ENCODE results near the gene LIX1L. TPM values are rescaled to one million over a fixed set of nuclear protein-coding genes. Genes with fewer than 3 reads are reported as not detected.

Gene LIX1L
- total and polyA plus RNA-seq, 2 of the 13 experiments (the other 11 are each of a cell fraction or from before 2014, with no cell fraction given), result 8.1 to 24.9 TPM

DNA sequence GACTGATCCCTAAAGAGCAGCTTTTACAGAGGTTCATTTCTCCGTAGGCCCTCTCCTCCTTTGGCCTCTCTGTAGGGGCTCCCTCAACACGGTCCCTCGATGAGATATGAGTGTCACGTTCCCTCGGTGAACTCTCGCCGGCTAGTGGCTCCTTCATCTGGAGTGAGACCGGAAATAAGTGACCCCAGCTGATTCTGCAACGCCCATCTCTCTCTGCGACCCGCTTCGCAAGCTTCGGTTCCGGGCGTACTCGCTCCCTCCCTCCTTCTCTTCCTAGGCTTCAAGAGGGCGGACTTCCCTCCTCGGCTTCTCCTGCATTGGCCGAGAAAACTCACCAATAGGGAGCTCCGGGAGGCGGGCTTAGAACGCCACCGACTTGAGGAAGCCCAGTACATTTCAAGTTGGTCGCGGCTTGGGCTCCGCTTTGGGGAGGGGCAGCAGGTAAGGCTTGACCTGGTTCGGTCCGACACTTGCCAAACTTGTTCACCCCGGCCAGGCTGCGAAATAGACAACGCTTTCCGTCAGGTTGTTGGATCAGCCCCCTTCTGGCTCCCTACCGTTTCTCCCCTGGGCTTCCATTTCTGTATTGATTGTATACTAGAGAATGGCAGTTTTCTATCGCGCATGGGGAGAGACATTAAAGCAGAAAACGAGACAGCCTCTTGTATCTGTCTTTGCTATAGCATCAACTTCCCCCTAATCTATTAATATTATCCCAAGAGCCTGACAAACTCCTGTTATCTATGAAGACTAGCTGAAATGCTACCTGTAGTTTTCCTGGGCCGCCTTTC, 6.7 kb upstream of the LIX1L start, which contains the start of the genes ANKRD34A and POLR3GL (continued):
- TF ChIP-seq, protein P1, sequence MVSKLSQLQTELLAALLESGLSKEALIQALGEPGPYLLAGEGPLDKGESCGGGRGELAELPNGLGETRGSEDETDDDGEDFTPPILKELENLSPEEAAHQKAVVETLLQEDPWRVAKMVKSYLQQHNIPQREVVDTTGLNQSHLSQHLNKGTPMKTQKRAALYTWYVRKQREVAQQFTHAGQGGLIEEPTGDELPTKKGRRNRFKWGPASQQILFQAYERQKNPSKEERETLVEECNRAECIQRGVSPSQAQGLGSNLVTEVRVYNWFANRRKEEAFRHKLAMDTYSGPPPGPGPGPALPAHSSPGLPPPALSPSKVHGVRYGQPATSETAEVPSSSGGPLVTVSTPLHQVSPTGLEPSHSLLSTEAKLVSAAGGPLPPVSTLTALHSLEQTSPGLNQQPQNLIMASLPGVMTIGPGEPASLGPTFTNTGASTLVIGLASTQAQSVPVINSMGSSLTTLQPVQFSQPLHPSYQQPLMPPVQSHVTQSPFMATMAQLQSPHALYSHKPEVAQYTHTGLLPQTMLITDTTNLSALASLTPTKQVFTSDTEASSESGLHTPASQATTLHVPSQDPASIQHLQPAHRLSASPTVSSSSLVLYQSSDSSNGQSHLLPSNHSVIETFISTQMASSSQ (IDR thresholded peaks at IDR 0.05; ENCODE audit: low read depth), result no peak
- TF ChIP-seq, protein P1 (CRISPR knock-in tag; IDR thresholded peaks at IDR 0.05; ENCODE audit: borderline replicate concordance), result no peak
- TF ChIP-seq, protein P2, sequence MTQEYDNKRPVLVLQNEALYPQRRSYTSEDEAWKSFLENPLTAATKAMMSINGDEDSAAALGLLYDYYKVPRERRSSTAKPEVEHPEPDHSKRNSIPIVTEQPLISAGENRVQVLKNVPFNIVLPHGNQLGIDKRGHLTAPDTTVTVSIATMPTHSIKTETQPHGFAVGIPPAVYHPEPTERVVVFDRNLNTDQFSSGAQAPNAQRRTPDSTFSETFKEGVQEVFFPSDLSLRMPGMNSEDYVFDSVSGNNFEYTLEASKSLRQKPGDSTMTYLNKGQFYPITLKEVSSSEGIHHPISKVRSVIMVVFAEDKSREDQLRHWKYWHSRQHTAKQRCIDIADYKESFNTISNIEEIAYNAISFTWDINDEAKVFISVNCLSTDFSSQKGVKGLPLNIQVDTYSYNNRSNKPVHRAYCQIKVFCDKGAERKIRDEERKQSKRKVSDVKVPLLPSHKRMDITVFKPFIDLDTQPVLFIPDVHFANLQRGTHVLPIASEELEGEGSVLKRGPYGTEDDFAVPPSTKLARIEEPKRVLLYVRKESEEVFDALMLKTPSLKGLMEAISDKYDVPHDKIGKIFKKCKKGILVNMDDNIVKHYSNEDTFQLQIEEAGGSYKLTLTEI (CRISPR knock-in tag; conservative IDR thresholded peaks at IDR 0.05), result no peak
- TF ChIP-seq RCOR2 (CRISPR knock-in tag; IDR thresholded peaks at IDR 0.05), result peak; percentile 14; the same call in 1 of the 2 replicates
- no peak for TF ChIP-seq LCORL (IDR thresholded peaks at IDR 0.05)
- no peak; the same call in 1 of the 2 replicates for TF ChIP-seq LCORL (CRISPR knock-in tag; IDR thresholded peaks at IDR 0.05)
- no peak for TF ChIP-seq JUN (CRISPR knock-in tag; IDR thresholded peaks at IDR 0.05)
- TF ChIP-seq MEF2D (CRISPR knock-in tag; IDR thresholded peaks at IDR 0.05), result 0 out of 2 replicates have a peak, but pooled peaks have one; percentile 22
- TF ChIP-seq, protein P3, sequence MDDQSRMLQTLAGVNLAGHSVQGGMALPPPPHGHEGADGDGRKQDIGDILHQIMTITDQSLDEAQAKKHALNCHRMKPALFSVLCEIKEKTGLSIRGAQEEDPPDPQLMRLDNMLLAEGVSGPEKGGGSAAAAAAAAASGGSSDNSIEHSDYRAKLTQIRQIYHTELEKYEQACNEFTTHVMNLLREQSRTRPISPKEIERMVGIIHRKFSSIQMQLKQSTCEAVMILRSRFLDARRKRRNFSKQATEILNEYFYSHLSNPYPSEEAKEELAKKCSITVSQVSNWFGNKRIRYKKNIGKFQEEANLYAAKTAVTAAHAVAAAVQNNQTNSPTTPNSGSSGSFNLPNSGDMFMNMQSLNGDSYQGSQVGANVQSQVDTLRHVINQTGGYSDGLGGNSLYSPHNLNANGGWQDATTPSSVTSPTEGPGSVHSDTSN (CRISPR knock-in tag; IDR thresholded peaks at IDR 0.05; ENCODE audit: borderline replicate concordance), result no peak
- TF ChIP-seq, protein P4, sequence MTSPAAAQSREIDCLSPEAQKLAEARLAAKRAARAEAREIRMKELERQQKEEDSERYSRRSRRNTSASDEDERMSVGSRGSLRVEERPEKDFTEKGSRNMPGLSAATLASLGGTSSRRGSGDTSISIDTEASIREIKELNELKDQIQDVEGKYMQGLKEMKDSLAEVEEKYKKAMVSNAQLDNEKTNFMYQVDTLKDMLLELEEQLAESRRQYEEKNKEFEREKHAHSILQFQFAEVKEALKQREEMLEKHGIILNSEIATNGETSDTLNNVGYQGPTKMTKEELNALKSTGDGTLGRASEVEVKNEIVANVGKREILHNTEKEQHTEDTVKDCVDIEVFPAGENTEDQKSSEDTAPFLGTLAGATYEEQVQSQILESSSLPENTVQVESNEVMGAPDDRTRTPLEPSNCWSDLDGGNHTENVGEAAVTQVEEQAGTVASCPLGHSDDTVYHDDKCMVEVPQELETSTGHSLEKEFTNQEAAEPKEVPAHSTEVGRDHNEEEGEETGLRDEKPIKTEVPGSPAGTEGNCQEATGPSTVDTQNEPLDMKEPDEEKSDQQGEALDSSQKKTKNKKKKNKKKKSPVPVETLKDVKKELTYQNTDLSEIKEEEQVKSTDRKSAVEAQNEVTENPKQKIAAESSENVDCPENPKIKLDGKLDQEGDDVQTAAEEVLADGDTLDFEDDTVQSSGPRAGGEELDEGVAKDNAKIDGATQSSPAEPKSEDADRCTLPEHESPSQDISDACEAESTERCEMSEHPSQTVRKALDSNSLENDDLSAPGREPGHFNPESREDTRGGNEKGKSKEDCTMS (CRISPR knock-in tag; conservative IDR thresholded peaks at IDR 0.05), result no peak
- TF ChIP-seq, protein P5, sequence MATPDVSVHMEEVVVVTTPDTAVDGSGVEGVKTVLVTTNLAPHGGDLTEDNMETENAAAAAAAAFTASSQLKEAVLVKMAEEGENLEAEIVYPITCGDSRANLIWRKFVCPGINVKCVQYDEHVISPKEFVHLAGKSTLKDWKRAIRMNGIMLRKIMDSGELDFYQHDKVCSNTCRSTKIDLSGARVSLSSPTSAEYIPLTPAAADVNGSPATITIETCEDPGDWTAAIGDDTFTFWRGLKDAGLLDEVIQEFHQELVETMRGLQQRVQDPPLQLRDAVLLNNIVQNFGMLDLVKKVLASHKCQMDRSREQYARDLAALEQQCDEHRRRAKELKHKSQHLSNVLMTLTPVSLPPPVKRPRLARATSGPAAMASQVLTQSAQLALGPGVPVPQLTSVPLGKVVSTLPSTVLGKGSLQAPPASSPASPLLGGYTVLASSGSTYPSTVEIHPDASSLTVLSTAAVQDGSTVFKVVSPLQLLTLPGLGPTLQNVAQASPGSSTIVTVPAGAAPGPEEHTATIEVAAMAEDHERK (CRISPR knock-in tag; IDR thresholded peaks at IDR 0.05; ENCODE audit: low read depth), result no peak
- TF ChIP-seq, protein P6, sequence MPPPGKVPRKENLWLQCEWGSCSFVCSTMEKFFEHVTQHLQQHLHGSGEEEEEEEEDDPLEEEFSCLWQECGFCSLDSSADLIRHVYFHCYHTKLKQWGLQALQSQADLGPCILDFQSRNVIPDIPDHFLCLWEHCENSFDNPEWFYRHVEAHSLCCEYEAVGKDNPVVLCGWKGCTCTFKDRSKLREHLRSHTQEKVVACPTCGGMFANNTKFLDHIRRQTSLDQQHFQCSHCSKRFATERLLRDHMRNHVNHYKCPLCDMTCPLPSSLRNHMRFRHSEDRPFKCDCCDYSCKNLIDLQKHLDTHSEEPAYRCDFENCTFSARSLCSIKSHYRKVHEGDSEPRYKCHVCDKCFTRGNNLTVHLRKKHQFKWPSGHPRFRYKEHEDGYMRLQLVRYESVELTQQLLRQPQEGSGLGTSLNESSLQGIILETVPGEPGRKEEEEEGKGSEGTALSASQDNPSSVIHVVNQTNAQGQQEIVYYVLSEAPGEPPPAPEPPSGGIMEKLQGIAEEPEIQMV (CRISPR knock-in tag; IDR thresholded peaks at IDR 0.05; ENCODE audit: low read depth), result no peak
- TF ChIP-seq POGZ (CRISPR knock-in tag; IDR thresholded peaks at IDR 0.05), result peak; percentile 73
- TF ChIP-seq, protein P7, sequence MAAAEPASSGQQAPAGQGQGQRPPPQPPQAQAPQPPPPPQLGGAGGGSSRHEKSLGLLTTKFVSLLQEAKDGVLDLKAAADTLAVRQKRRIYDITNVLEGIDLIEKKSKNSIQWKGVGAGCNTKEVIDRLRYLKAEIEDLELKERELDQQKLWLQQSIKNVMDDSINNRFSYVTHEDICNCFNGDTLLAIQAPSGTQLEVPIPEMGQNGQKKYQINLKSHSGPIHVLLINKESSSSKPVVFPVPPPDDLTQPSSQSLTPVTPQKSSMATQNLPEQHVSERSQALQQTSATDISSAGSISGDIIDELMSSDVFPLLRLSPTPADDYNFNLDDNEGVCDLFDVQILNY (CRISPR knock-in tag; conservative IDR thresholded peaks at IDR 0.05), result no peak

Measured in HepG2 (cell line).